DND-41 (cell line): ENCODE measurements around the gene RAN.

Experiments used
- CTCF ChIP-seq: IDR thresholded peaks from 2 replicates; pipeline ENCODE4 v1.5.1; 2012; ENCODE audit warnings: borderline replicate concordance, low read length, moderate library complexity, mild to moderate bottlenecking; ENCODE audit not compliant: poor library complexity, severe bottlenecking; ENCODE audit errors: extremely low read depth
- EZH2 ChIP-seq: IDR thresholded peaks from 3 replicates; pipeline ENCODE4 v1.6.1; 2012; ENCODE audit warnings: borderline replicate concordance, low read depth, mild to moderate bottlenecking, moderate library complexity, low read length, inconsistent platforms; ENCODE audit not compliant: severe bottlenecking

DNA sequence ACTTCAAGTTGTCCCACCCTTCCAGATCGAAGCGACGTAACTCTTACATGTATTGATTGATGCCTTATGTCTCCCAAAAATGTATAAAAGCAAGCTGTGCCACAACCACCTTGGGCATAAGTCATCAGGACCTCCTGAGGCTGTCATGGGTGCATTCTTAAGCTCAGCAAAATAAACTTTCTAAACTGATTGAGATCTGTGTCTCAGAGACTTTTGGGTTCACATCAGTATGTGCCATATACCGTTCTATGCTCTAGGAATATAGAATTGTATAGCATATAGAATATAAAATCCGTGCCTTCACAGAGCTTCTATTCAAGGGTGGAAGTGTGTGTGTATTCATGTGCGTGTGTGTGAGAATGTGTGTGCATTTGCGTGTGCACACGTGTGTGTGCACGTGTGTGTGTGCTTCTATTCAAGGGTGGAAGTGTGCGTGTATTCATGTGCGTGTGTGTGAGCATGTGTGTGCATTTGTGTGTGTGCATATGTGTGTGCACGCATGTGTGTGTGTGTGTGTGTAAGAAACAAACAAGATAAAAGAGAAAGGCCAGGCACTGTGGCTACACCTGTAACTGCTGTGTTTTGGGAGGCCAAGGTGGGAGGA lies 21.3 kb upstream of the RAN start:
- no peak for TF ChIP-seq CTCF
- no peak for TF ChIP-seq EZH2
